ENCODE measurements around the gene KPNA1. TPM values are rescaled to one million over a fixed set of nuclear protein-coding genes. Genes with fewer than 3 reads are reported as not detected.

KPNA1 gene
- total RNA-seq, 1 donor from 2014 or later = 22.4 TPM

DNA sequence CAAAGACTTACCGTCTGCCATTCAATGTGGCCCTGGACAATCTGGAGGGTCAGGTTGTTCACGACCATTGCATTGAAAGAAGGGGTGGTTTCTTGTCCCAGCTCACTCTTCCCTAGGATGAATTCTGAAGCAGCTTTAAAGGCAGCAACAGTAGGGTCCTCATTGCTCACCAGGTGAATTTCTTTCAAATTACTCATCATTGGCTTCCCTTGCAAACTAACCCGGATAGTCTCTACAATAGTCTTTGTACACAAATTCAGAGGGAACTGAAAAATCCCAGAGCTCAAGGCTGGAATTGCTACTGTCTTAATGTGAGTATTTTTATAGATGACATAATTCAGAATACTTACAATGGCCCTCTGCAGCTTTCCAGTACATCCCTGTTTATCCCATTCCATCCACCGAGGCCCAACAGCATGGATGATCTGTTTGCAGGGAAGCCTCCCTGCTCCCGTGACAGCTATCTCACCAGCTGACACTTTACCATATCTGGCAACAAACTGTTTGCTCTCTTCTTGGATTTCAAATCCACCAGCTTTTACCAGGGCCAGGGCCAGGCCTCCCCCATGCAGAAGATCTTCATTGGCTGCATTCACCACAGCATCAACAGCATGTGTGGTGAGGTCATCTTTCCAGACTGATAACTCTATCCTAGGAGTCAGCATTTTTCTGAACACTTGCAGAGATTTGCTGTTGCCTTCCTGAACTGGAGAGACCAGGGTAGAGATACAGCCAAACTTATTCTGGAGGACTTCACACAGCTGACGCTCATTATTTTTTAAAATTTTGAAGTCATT lies 40.7 kb upstream of the KPNA1 start:
- peaks cover 12 to 67% (median 63%) of the 10 kb centered on the region in 3 donors for H3K36me3 ChIP-seq (ENCODE audit: control insufficient read depth in 3 of 3, insufficient read depth in 3 of 3, low read length in 3 of 3)
- no peak overlapping the region for H3K9ac ChIP-seq (ENCODE audit: low read depth in 1 of 3, low read length in 3 of 3)
- no peak overlapping the region for H3K4me3 ChIP-seq (ENCODE audit: low read length in 3 of 3)
- H3K27me3 ChIP-seq (ENCODE audit: control insufficient read depth in 3 of 3, insufficient read depth in 3 of 3, low read length in 3 of 3) = no peaks in the 10 kb centered on the region
- peaks cover 0 to 5% (median 0%) of the 10 kb centered on the region in 3 donors for H3K4me1 ChIP-seq (ENCODE audit: control insufficient read depth in 3 of 3, insufficient read depth in 3 of 3, low read length in 3 of 3)
- H3K9me3 ChIP-seq (ENCODE audit: control insufficient read depth in 3 of 3, low read length in 3 of 3) = no peaks in the 10 kb centered on the region
- H3K27ac ChIP-seq (ENCODE audit: low read depth, low read length) = no peak overlapping the region

DNA sequence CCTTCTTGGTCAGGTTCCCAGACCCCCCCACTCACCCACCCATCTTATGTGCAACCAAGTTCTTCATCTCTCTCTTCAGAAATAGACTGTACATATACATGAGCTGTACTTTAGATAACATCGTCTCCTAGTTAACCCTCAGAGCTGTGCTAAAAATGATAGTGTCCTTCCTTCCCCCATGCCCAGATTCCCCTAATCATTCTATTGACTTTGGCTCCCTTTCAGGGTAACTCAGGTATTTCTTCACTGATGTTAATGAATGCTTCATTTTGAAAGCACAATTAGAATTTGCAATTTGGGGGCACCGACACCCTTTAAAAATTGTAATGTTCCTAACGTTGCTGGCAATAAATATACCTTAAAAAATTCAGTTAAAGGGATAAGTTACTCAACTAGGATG lies 38.4 kb upstream of the KPNA1 start:
- no peaks in the 10 kb centered on the region for H3K9me3 ChIP-seq (ENCODE audit: control insufficient read depth in 3 of 3, low read length in 3 of 3)
- no peak overlapping the region for H3K9ac ChIP-seq (ENCODE audit: low read depth in 1 of 3, low read length in 3 of 3)
- H3K4me3 ChIP-seq (ENCODE audit: low read length in 3 of 3) = no peak overlapping the region
- H3K27me3 ChIP-seq (ENCODE audit: control insufficient read depth in 3 of 3, insufficient read depth in 3 of 3, low read length in 3 of 3) = no peaks in the 10 kb centered on the region
- peaks cover 12 to 67% (median 64%) of the 10 kb centered on the region in 3 donors for H3K36me3 ChIP-seq (ENCODE audit: control insufficient read depth in 3 of 3, insufficient read depth in 3 of 3, low read length in 3 of 3)
- peaks cover 0 to 4% (median 0%) of the 10 kb centered on the region in 3 donors for H3K4me1 ChIP-seq (ENCODE audit: control insufficient read depth in 3 of 3, insufficient read depth in 3 of 3, low read length in 3 of 3)
- H3K27ac ChIP-seq (ENCODE audit: low read depth, low read length) = no peak overlapping the region

GRCh38 chr3:122548619-122549018 lies 33.9 kb upstream of the KPNA1 start:
- Histone ChIP-seq H3K27me3 (ENCODE audit: control insufficient read depth in 3 of 3, insufficient read depth in 3 of 3, low read length in 3 of 3) (no peaks in the 10 kb centered on the region), H3K27ac (ENCODE audit: low read depth, low read length) (no peak overlapping the region), H3K4me1 (ENCODE audit: control insufficient read depth in 3 of 3, insufficient read depth in 3 of 3, low read length in 3 of 3) (no peaks in the 10 kb centered on the region), H3K9me3 (ENCODE audit: control insufficient read depth in 3 of 3, low read length in 3 of 3) (no peaks in the 10 kb centered on the region), H3K4me3 (ENCODE audit: low read length in 3 of 3) (no peak overlapping the region), H3K36me3 (ENCODE audit: control insufficient read depth in 3 of 3, insufficient read depth in 3 of 3, low read length in 3 of 3) (peaks cover 12 to 53% (median 47%) of the 10 kb centered on the region in 3 donors), H3K9ac (ENCODE audit: low read depth in 1 of 3, low read length in 3 of 3) (no peak overlapping the region)

- no peak overlapping the region for H3K4me3 ChIP-seq (ENCODE audit: low read length in 3 of 3)
- peaks cover 11 to 53% (median 43%) of the 10 kb centered on the region in 3 donors for H3K36me3 ChIP-seq (ENCODE audit: control insufficient read depth in 3 of 3, insufficient read depth in 3 of 3, low read length in 3 of 3)
- H3K4me1 ChIP-seq (ENCODE audit: control insufficient read depth in 3 of 3, insufficient read depth in 3 of 3, low read length in 3 of 3) = no peaks in the 10 kb centered on the region
- no peak overlapping the region for H3K9ac ChIP-seq (ENCODE audit: low read depth in 1 of 3, low read length in 3 of 3)
- H3K9me3 ChIP-seq (ENCODE audit: control insufficient read depth in 3 of 3, low read length in 3 of 3) = no peaks in the 10 kb centered on the region
- H3K27ac ChIP-seq (ENCODE audit: low read depth, low read length) = no peak overlapping the region
- no peaks in the 10 kb centered on the region for H3K27me3 ChIP-seq (ENCODE audit: control insufficient read depth in 3 of 3, insufficient read depth in 3 of 3, low read length in 3 of 3)
Measured at GRCh38 chr3:122548076-122548475, 33.3 kb upstream of the KPNA1 start.

DNA sequence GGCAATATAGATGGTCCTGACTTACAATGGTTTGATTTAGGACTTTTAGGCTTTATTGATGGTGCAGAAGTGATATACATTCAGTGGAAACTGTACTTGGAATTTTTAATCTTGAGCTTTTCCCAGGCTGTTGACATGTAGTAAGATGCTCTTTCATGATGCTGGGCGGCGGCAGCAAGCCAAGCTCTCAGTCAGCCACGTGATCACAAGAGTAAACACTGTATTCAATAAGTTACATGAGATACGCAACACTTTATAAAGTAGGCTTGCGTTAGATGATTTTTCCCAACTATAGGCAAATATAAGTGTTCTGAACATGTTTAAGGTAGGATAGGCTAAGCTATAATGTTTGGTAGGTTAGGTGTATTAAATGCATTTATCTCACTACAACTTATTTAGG lies 31.4 kb upstream of the KPNA1 start:
- H3K27ac ChIP-seq (ENCODE audit: low read depth, low read length) = no peak overlapping the region
- H3K9me3 ChIP-seq (ENCODE audit: control insufficient read depth in 3 of 3, low read length in 3 of 3) = no peaks in the 10 kb centered on the region
- H3K4me1 ChIP-seq (ENCODE audit: control insufficient read depth in 3 of 3, insufficient read depth in 3 of 3, low read length in 3 of 3) = no peaks in the 10 kb centered on the region
- H3K27me3 ChIP-seq (ENCODE audit: control insufficient read depth in 3 of 3, insufficient read depth in 3 of 3, low read length in 3 of 3) = no peaks in the 10 kb centered on the region
- H3K4me3 ChIP-seq (ENCODE audit: low read length in 3 of 3) = no peak overlapping the region
- H3K9ac ChIP-seq (ENCODE audit: low read depth in 1 of 3, low read length in 3 of 3) = no peak overlapping the region
- peaks cover 8 to 47% (median 38%) of the 10 kb centered on the region in 3 donors for H3K36me3 ChIP-seq (ENCODE audit: control insufficient read depth in 3 of 3, insufficient read depth in 3 of 3, low read length in 3 of 3)

GRCh38 chr3:122538956-122539490 lies 24.3 kb upstream of the KPNA1 start:
- Histone ChIP-seq H3K9me3 (ENCODE audit: control insufficient read depth in 3 of 3, low read length in 3 of 3) (no peaks in the 10 kb centered on the region), H3K27ac (ENCODE audit: low read depth, low read length) (no peak overlapping the region), H3K9ac (ENCODE audit: low read depth in 1 of 3, low read length in 3 of 3) (no peak overlapping the region), H3K36me3 (ENCODE audit: control insufficient read depth in 3 of 3, insufficient read depth in 3 of 3, low read length in 3 of 3) (peaks cover 0 to 49% (median 47%) of the 10 kb centered on the region in 3 donors), H3K4me3 (ENCODE audit: low read length in 3 of 3) (no peak overlapping the region), H3K27me3 (ENCODE audit: control insufficient read depth in 3 of 3, insufficient read depth in 3 of 3, low read length in 3 of 3) (no peaks in the 10 kb centered on the region), H3K4me1 (ENCODE audit: control insufficient read depth in 3 of 3, insufficient read depth in 3 of 3, low read length in 3 of 3) (no peaks in the 10 kb centered on the region)

- H3K27me3 ChIP-seq (ENCODE audit: control insufficient read depth in 3 of 3, insufficient read depth in 3 of 3, low read length in 3 of 3) = no peaks in the 10 kb centered on the region
- H3K4me1 ChIP-seq (ENCODE audit: control insufficient read depth in 3 of 3, insufficient read depth in 3 of 3, low read length in 3 of 3) = no peaks in the 10 kb centered on the region
- no peak overlapping the region for H3K9ac ChIP-seq (ENCODE audit: low read depth in 1 of 3, low read length in 3 of 3)
- H3K9me3 ChIP-seq (ENCODE audit: control insufficient read depth in 3 of 3, low read length in 3 of 3) = no peaks in the 10 kb centered on the region
- H3K36me3 ChIP-seq (ENCODE audit: control insufficient read depth in 3 of 3, insufficient read depth in 3 of 3, low read length in 3 of 3) = peaks cover 15 to 71% (median 69%) of the 10 kb centered on the region in 3 donors
- H3K4me3 ChIP-seq (ENCODE audit: low read length in 3 of 3) = no peak overlapping the region
- H3K27ac ChIP-seq (ENCODE audit: low read depth, low read length) = no peak overlapping the region
Measured at GRCh38 chr3:122536632-122537001, 21.9 kb upstream of the KPNA1 start.

- Histone ChIP-seq H3K4me1 (ENCODE audit: control insufficient read depth in 3 of 3, insufficient read depth in 3 of 3, low read length in 3 of 3) (no peaks in the 10 kb centered on the region), H3K4me3 (ENCODE audit: low read length in 3 of 3) (no peak overlapping the region), H3K9ac (ENCODE audit: low read depth in 1 of 3, low read length in 3 of 3) (no peak overlapping the region), H3K27ac (ENCODE audit: low read depth, low read length) (no peak overlapping the region), H3K27me3 (ENCODE audit: control insufficient read depth in 3 of 3, insufficient read depth in 3 of 3, low read length in 3 of 3) (no peaks in the 10 kb centered on the region), H3K9me3 (ENCODE audit: control insufficient read depth in 3 of 3, low read length in 3 of 3) (no peaks in the 10 kb centered on the region), H3K36me3 (ENCODE audit: control insufficient read depth in 3 of 3, insufficient read depth in 3 of 3, low read length in 3 of 3) (peaks cover 15 to 67% (median 65%) of the 10 kb centered on the region in 3 donors)
Measured at GRCh38 chr3:122535964-122536631, 21.4 kb upstream of the KPNA1 start.

DNA sequence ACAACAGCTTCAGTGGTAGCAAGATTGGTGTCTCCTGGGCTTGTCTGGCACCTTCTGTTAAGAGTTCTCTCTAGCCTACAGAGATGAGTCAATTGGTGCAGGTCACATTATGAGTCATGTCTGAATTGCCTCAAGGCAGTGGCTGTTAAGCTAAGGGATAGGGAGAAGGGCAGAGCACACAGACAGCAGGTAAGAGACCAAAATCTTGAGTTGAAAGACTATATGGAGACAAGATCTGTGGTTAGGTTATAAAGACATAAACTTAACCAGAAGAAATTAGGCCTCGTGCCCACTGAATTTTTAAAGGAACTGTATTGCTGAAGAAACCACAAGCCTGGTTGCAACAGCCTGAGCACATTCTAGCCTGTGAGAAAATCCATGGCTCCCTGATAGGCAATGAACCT lies 19.2 kb upstream of the KPNA1 start:
- H3K27ac ChIP-seq (ENCODE audit: low read depth, low read length) = no peak overlapping the region
- H3K36me3 ChIP-seq (ENCODE audit: control insufficient read depth in 3 of 3, insufficient read depth in 3 of 3, low read length in 3 of 3) = peaks cover 15 to 60% (median 58%) of the 10 kb centered on the region in 3 donors
- H3K9me3 ChIP-seq (ENCODE audit: control insufficient read depth in 3 of 3, low read length in 3 of 3) = no peaks in the 10 kb centered on the region
- H3K4me1 ChIP-seq (ENCODE audit: control insufficient read depth in 3 of 3, insufficient read depth in 3 of 3, low read length in 3 of 3) = no peaks in the 10 kb centered on the region
- no peaks in the 10 kb centered on the region for H3K27me3 ChIP-seq (ENCODE audit: control insufficient read depth in 3 of 3, insufficient read depth in 3 of 3, low read length in 3 of 3)
- no peak overlapping the region for H3K4me3 ChIP-seq (ENCODE audit: low read length in 3 of 3)
- H3K9ac ChIP-seq (ENCODE audit: low read depth in 1 of 3, low read length in 3 of 3) = no peak overlapping the region

DNA sequence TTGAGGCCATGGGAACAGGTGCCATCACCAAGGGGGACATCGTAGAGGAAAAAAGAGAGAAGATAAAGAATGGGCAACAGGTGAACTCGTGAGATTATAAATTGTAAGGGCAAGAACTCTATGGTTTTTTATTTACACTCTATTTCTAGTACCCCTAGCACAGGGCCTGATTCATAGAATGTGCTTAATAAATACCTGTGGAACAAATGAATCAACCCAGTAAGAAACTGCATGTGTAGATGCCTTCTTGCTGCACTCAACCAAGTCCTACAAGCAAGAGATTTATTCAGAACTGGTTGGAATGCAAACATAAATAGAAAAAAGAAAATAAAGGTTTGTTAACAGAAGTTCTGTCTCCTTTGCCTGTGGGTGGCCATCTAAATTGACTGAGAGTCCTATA lies 18.7 kb upstream of the KPNA1 start:
- H3K27ac ChIP-seq (ENCODE audit: low read depth, low read length) = no peak overlapping the region
- H3K27me3 ChIP-seq (ENCODE audit: control insufficient read depth in 3 of 3, insufficient read depth in 3 of 3, low read length in 3 of 3) = no peaks in the 10 kb centered on the region
- no peak overlapping the region for H3K4me3 ChIP-seq (ENCODE audit: low read length in 3 of 3)
- no peaks in the 10 kb centered on the region for H3K9me3 ChIP-seq (ENCODE audit: control insufficient read depth in 3 of 3, low read length in 3 of 3)
- peaks cover 15 to 57% (median 57%) of the 10 kb centered on the region in 3 donors for H3K36me3 ChIP-seq (ENCODE audit: control insufficient read depth in 3 of 3, insufficient read depth in 3 of 3, low read length in 3 of 3)
- H3K9ac ChIP-seq (ENCODE audit: low read depth in 1 of 3, low read length in 3 of 3) = no peak overlapping the region
- H3K4me1 ChIP-seq (ENCODE audit: control insufficient read depth in 3 of 3, insufficient read depth in 3 of 3, low read length in 3 of 3) = no peaks in the 10 kb centered on the region

All from skeletal muscle tissue (tissue), 4 donors.